K562 (cell line): ENCODE results near the gene OLIG3. TPM values are rescaled to one million over a fixed set of nuclear protein-coding genes. Genes with fewer than 3 reads are reported as not detected.

Experiments
- CCAR2 ChIP-seq: fragments of 200-400 bp; formaldehyde crosslinking; IDR thresholded peaks from 2 replicates; pipeline ENCODE4 v1.6.1; 2017; ENCODE audit warnings: mild to moderate bottlenecking, low read depth, low read length
- FOXA3 ChIP-seq, 2 experiments: fragments of 450-650 bp in 1 of 2; sonication (generic) in 1 of 2; formaldehyde crosslinking; IDR thresholded peaks in 1 of 2; conservative IDR thresholded peaks in 1 of 2; 2 replicates each; pipeline versions ENCODE4 v1.4.0 to v1.8.0; 2020 to 2022; ENCODE audit warnings: mild to moderate bottlenecking in 2 of 2, missing genetic modification reagents in 1 of 2
- FOXK1 ChIP-seq: sonication (generic); formaldehyde crosslinking; IDR thresholded peaks from 2 replicates; pipeline ENCODE4 v1.8.0; 2022; ENCODE audit warnings: missing genetic modification reagents, mild to moderate bottlenecking, borderline replicate concordance
- GTF2A2 ChIP-seq: IDR thresholded peaks from 2 replicates; pipeline ENCODE4 v1.6.1; 2016; ENCODE audit warnings: mild to moderate bottlenecking, missing genetic modification characterization, missing compliant biosample characterization
- HDAC2 ChIP-seq: fragments of 450-650 bp; IDR thresholded peaks from 2 replicates; pipeline ENCODE4 v1.6.1; 2016; ENCODE audit warnings: mild to moderate bottlenecking
- NCOA6 ChIP-seq: fragments of 450-650 bp; IDR thresholded peaks from 2 replicates; pipeline ENCODE4 v1.6.1; 2017; ENCODE audit warnings: mild to moderate bottlenecking
- PHF20 ChIP-seq: fragments of 450-650 bp; IDR thresholded peaks from 2 replicates; pipeline ENCODE4 v1.6.1; 2018; ENCODE audit not compliant: partially characterized antibody
- TCF15 ChIP-seq: fragments of 250-450 bp; sonication (Bioruptor Pico); IDR thresholded peaks from 2 replicates; pipeline ENCODE4 v1.8.0; 2022; ENCODE audit warnings: moderate library complexity, mild to moderate bottlenecking, inconsistent platforms
- ZC3H8 ChIP-seq: fragments of 450-650 bp; IDR thresholded peaks from 2 replicates; pipeline ENCODE4 v1.6.1; 2017
- ZFX ChIP-seq: sonication (generic); formaldehyde crosslinking; IDR thresholded peaks from 2 replicates; pipeline ENCODE4 v1.8.0; 2022; ENCODE audit warnings: mild to moderate bottlenecking, missing genetic modification reagents, moderate library complexity
- polyA plus RNA-seq, 8 experiments: library from polyadenylated mRNA; depleted of rRNA in 4 of 8; stranded (reverse) in 5 of 8; unstranded in 3 of 8; fragments of >200 nt; fragmentation: Nextera tagmentation in 2 of 8; fragmentation: Illumina TruSeq in 1 of 8; extraction: Ambion mirVana in 2 of 8; extraction: Trizol in 1 of 8; gene quantifications; 2 replicates each; pipeline versions ENCODE4 v1.2.1 to v1.2.3, GENCODE V29; 2011 to 2014; ENCODE audit warnings: inconsistent platforms in 1 of 8, missing spikeins in 1 of 8
- total RNA-seq, 7 experiments: library from RNA; depleted of rRNA in 6 of 7; stranded (reverse); fragments of >200 nt in 6 of 7; fragmentation: Illumina TruSeq in 2 of 7; extraction: Trizol in 2 of 7; gene quantifications; 2 replicates each; pipeline versions ENCODE4 v1.2.1 to v1.2.3, GENCODE V29; 2011 to 2021; ENCODE audit warnings: low replicate concordance in 1 of 7
- TF ChIP-seq, protein P1 (sequence below): fragments of 200-600 bp; sonication (generic); IDR thresholded peaks from one replicate; pipeline ENCODE4 v1.6.1; 2012; ENCODE audit warnings: mild to moderate bottlenecking, low read depth, low read length, inconsistent platforms

OLIG3 gene
- total and polyA plus RNA-seq, 9 of the 15 experiments (the other 6 are each of a cell fraction or from before 2014, with no cell fraction given) = not detected

DNA sequence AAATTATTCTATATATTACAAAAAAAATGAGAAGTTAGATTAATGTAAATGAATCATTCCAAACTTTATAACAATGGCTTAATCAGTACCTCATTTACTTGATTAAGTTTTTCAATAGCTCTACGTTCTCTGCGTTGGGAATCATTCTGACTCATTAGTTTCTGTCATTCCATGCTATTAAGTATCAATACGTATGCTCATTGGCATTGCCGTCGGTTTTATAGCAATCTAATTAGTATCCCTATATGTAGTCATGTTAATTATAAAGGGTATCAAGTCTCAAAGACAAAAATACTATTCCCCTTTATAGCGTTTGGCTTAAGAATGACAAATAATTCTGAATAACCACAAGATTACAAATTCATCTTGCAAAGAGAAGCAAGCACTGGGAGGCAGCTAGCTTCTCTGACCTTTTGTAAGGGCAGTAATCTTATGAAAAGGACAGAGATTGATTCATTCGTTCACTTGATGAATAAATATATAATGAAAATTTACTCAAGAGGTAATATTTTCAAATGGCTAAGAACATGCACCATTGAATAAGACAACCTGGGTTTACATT, 41.8 kb downstream of the OLIG3 start (continued):
- TF ChIP-seq, protein P1, sequence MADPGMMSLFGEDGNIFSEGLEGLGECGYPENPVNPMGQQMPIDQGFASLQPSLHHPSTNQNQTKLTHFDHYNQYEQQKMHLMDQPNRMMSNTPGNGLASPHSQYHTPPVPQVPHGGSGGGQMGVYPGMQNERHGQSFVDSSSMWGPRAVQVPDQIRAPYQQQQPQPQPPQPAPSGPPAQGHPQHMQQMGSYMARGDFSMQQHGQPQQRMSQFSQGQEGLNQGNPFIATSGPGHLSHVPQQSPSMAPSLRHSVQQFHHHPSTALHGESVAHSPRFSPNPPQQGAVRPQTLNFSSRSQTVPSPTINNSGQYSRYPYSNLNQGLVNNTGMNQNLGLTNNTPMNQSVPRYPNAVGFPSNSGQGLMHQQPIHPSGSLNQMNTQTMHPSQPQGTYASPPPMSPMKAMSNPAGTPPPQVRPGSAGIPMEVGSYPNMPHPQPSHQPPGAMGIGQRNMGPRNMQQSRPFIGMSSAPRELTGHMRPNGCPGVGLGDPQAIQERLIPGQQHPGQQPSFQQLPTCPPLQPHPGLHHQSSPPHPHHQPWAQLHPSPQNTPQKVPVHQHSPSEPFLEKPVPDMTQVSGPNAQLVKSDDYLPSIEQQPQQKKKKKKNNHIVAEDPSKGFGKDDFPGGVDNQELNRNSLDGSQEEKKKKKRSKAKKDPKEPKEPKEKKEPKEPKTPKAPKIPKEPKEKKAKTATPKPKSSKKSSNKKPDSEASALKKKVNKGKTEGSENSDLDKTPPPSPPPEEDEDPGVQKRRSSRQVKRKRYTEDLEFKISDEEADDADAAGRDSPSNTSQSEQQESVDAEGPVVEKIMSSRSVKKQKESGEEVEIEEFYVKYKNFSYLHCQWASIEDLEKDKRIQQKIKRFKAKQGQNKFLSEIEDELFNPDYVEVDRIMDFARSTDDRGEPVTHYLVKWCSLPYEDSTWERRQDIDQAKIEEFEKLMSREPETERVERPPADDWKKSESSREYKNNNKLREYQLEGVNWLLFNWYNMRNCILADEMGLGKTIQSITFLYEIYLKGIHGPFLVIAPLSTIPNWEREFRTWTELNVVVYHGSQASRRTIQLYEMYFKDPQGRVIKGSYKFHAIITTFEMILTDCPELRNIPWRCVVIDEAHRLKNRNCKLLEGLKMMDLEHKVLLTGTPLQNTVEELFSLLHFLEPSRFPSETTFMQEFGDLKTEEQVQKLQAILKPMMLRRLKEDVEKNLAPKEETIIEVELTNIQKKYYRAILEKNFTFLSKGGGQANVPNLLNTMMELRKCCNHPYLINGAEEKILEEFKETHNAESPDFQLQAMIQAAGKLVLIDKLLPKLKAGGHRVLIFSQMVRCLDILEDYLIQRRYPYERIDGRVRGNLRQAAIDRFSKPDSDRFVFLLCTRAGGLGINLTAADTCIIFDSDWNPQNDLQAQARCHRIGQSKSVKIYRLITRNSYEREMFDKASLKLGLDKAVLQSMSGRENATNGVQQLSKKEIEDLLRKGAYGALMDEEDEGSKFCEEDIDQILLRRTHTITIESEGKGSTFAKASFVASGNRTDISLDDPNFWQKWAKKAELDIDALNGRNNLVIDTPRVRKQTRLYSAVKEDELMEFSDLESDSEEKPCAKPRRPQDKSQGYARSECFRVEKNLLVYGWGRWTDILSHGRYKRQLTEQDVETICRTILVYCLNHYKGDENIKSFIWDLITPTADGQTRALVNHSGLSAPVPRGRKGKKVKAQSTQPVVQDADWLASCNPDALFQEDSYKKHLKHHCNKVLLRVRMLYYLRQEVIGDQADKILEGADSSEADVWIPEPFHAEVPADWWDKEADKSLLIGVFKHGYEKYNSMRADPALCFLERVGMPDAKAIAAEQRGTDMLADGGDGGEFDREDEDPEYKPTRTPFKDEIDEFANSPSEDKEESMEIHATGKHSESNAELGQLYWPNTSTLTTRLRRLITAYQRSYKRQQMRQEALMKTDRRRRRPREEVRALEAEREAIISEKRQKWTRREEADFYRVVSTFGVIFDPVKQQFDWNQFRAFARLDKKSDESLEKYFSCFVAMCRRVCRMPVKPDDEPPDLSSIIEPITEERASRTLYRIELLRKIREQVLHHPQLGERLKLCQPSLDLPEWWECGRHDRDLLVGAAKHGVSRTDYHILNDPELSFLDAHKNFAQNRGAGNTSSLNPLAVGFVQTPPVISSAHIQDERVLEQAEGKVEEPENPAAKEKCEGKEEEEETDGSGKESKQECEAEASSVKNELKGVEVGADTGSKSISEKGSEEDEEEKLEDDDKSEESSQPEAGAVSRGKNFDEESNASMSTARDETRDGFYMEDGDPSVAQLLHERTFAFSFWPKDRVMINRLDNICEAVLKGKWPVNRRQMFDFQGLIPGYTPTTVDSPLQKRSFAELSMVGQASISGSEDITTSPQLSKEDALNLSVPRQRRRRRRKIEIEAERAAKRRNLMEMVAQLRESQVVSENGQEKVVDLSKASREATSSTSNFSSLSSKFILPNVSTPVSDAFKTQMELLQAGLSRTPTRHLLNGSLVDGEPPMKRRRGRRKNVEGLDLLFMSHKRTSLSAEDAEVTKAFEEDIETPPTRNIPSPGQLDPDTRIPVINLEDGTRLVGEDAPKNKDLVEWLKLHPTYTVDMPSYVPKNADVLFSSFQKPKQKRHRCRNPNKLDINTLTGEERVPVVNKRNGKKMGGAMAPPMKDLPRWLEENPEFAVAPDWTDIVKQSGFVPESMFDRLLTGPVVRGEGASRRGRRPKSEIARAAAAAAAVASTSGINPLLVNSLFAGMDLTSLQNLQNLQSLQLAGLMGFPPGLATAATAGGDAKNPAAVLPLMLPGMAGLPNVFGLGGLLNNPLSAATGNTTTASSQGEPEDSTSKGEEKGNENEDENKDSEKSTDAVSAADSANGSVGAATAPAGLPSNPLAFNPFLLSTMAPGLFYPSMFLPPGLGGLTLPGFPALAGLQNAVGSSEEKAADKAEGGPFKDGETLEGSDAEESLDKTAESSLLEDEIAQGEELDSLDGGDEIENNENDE = no peak
- TF ChIP-seq CCAR2 (no peak), HDAC2 (no peak), FOXK1 (CRISPR knock-in tag) (no peak), PHF20 (no peak), NCOA6 (no peak), GTF2A2 (no peak), FOXA3 (CRISPR knock-in tag; conservative IDR thresholded peaks at IDR 0.05 in 1 of 2, IDR thresholded peaks at IDR 0.05 in 1 of 2) (no peak), ZC3H8 (no peak), TCF15 (no peak), ZFX (CRISPR knock-in tag) (no peak)
